Middle frontal gyrus (tissue), 1 donor: ENCODE results near the gene SLC12A3.

Experiments used
- DNase-seq: peaks from one replicate; pipeline ENCODE4 v3.0.0-alpha.2; 2015; ENCODE audit warnings: low spot score; ENCODE audit errors: extremely low spot score

Gene SLC12A3

GRCh38 chr16:56864960-56865359 lies at the start of gene SLC12A3:
TSS of gene SLC12A3 (plus strand) at chr16:56865207. CDS start at chr16:56865236, 29 bp downstream.
- no peak for DNase-seq

GRCh38 chr16:56815721-56816120 lies 49.3 kb upstream of the SLC12A3 start:
- no peak for DNase-seq

GRCh38 chr16:56817056-56817455 lies 48.0 kb upstream of the SLC12A3 start:
- no peak for DNase-seq

- no peak for DNase-seq
Measured at GRCh38 chr16:56817938-56818337, 47.1 kb upstream of the SLC12A3 start.

- no peak for DNase-seq
Measured at GRCh38 chr16:56823081-56823733, 41.8 kb upstream of the SLC12A3 start.

- DNase-seq, result no peak
Measured at GRCh38 chr16:56824331-56824730, 40.7 kb upstream of the SLC12A3 start.

GRCh38 chr16:56824804-56825203 lies 40.2 kb upstream of the SLC12A3 start:
- no peak for DNase-seq

GRCh38 chr16:56825826-56826225 lies 39.2 kb upstream of the SLC12A3 start:
- DNase-seq, result no peak

GRCh38 chr16:56828647-56829046 lies 36.4 kb upstream of the SLC12A3 start:
- no peak for DNase-seq

- DNase-seq, result no peak
Measured at GRCh38 chr16:56830669-56831068, 34.3 kb upstream of the SLC12A3 start.

GRCh38 chr16:56832768-56833167 lies 32.2 kb upstream of the SLC12A3 start:
- no peak for DNase-seq

- DNase-seq, result no peak
Measured at GRCh38 chr16:56833243-56833970, 31.6 kb upstream of the SLC12A3 start.

GRCh38 chr16:56835320-56835719 lies 29.7 kb upstream of the SLC12A3 start:
- no peak for DNase-seq

GRCh38 chr16:56836410-56837230 lies 28.4 kb upstream of the SLC12A3 start:
- DNase-seq, result no peak

- DNase-seq, result no peak
Measured at GRCh38 chr16:56838622-56839337, 26.2 kb upstream of the SLC12A3 start.

- no peak for DNase-seq
Measured at GRCh38 chr16:56841233-56841632, 23.8 kb upstream of the SLC12A3 start.

GRCh38 chr16:56841659-56842058 lies 23.3 kb upstream of the SLC12A3 start:
- no peak for DNase-seq

GRCh38 chr16:56842133-56842532 lies 22.9 kb upstream of the SLC12A3 start:
- DNase-seq, result no peak

- no peak for DNase-seq
Measured at GRCh38 chr16:56844056-56844455, 21.0 kb upstream of the SLC12A3 start.

- DNase-seq, result no peak
Measured at GRCh38 chr16:56847173-56847910, 17.7 kb upstream of the SLC12A3 start.
